Mesothelial cell of epicardium (in vitro differentiated cells): ENCODE measurements around the gene GLDC. TPM values are rescaled to one million over a fixed set of nuclear protein-coding genes. Genes with fewer than 3 reads are reported as not detected.

Experiments used
- DNase-seq, 2 experiments: peaks; one replicate each; pipeline ENCODE4 v3.0.0; 2021; ENCODE audit warnings: low spot score in 2 of 2; ENCODE audit not compliant: unreplicated experiment in 2 of 2
- H3K27ac Mint-ChIP-seq: 2 replicates; pipeline ENCODE4 v1.8.0; 2021; ENCODE audit warnings: mixed read lengths
- H3K27me3 Mint-ChIP-seq: 2 replicates; pipeline ENCODE4 v1.8.0; 2021; ENCODE audit warnings: low read depth, mixed read lengths
- H3K36me3 Mint-ChIP-seq: 2 replicates; pipeline ENCODE4 v1.8.0; 2021; ENCODE audit warnings: mixed read lengths
- H3K4me1 Mint-ChIP-seq: 2 replicates; pipeline ENCODE4 v1.8.0; 2021; ENCODE audit warnings: mixed read lengths
- H3K4me3 Mint-ChIP-seq: 2 replicates; pipeline ENCODE4 v1.8.0; 2021; ENCODE audit warnings: mild to moderate bottlenecking, moderate library complexity, mixed read lengths
- H3K9me3 Mint-ChIP-seq: 2 replicates; pipeline ENCODE4 v1.8.0; 2021; ENCODE audit warnings: mixed read lengths
- total RNA-seq: library from RNA; stranded (reverse); gene quantifications from 3 replicates; pipeline ENCODE4 v1.2.1, GENCODE V29; 2021
- TF ChIP-seq, protein P1 (sequence below): fragments of 200-600 bp; sonication (generic); IDR thresholded peaks from one replicate; pipeline ENCODE4 v1.5.0; 2021; ENCODE audit warnings: antibody characterized with exemption; ENCODE audit not compliant: unreplicated experiment

The GLDC gene
- total RNA-seq, 1 donor from 2014 or later = 2.0 TPM

DNA sequence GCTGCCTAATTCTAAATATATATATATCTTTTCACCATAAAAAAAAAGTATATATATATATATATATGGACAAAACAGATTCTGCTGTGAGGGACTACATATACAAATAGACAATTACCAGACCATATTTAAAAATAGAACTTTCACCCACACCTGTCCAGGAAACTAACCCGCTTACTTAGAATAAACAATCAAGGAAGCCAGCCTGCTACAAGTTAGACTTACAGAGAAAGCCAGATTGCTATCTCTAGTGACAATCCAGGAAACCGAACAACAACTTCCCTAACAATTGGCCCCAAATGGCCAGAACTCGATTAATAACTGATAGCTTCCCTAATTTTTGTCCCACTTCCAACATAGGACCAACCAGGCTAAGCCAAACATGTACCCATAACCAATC lies 5.9 kb downstream of the GLDC start:
- Mint-ChIP-seq H3K27me3 (peaks cover 30% of the 10 kb centered on the region), H3K9me3 (no peaks in the 10 kb centered on the region), H3K4me1 (peaks cover 6% of the 10 kb centered on the region), H3K36me3 (no peaks in the 10 kb centered on the region), H3K4me3 (no peak overlapping the region), H3K27ac (no peak overlapping the region)
- TF ChIP-seq, protein P1, sequence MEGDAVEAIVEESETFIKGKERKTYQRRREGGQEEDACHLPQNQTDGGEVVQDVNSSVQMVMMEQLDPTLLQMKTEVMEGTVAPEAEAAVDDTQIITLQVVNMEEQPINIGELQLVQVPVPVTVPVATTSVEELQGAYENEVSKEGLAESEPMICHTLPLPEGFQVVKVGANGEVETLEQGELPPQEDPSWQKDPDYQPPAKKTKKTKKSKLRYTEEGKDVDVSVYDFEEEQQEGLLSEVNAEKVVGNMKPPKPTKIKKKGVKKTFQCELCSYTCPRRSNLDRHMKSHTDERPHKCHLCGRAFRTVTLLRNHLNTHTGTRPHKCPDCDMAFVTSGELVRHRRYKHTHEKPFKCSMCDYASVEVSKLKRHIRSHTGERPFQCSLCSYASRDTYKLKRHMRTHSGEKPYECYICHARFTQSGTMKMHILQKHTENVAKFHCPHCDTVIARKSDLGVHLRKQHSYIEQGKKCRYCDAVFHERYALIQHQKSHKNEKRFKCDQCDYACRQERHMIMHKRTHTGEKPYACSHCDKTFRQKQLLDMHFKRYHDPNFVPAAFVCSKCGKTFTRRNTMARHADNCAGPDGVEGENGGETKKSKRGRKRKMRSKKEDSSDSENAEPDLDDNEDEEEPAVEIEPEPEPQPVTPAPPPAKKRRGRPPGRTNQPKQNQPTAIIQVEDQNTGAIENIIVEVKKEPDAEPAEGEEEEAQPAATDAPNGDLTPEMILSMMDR = no peak
- no peak for DNase-seq

DNA sequence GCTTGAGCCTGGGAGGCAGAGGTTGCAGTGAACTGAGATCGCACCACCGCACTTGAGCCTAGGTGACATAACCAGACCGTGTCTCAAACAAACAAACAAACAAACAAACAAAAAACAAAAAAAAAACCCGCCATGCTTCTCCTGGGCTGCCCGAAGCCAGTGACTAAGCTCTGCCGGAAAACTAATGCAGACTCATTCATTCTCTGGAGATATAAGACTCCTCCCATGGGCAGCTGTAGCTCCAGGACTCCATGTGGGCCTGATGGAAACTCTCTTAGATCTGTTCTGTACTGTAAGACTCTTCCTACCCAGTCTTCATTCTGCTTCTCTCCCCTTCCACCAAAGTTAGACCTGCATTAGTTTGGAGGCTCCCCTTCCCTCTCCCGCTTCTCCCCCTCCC lies 11.1 kb downstream of the GLDC start:
- Mint-ChIP-seq H3K36me3 (no peaks in the 10 kb centered on the region), H3K27me3 (no peaks in the 10 kb centered on the region), H3K4me3 (no peak overlapping the region), H3K9me3 (no peaks in the 10 kb centered on the region), H3K4me1 (no peaks in the 10 kb centered on the region), H3K27ac (no peak overlapping the region)
- TF ChIP-seq, protein P1 = no peak
- DNase-seq = no peak

DNA sequence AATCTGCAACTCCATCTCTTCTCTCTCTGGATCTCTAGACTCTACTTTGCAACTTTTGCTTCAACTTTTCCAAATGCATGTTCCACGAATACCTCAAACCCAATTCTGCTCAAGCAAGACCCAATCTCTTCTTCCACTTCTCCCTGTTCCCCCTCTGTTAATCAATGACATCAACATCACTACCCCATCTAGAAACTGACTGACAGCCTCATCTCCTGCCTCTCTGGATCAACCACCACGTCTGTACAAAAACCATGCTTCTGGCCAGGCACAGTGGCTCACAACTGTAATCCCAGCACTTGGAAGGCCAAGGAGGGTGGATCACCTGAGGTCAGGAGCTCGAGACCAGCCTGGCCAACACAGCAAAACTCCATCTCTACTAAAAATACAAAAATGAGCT lies 12.2 kb downstream of the GLDC start:
- TF ChIP-seq, protein P1 = no peak
- Mint-ChIP-seq H3K27ac (no peak overlapping the region), H3K4me3 (no peak overlapping the region), H3K4me1 (no peaks in the 10 kb centered on the region), H3K36me3 (no peaks in the 10 kb centered on the region), H3K27me3 (no peaks in the 10 kb centered on the region), H3K9me3 (no peaks in the 10 kb centered on the region)
- DNase-seq = no peak

DNA sequence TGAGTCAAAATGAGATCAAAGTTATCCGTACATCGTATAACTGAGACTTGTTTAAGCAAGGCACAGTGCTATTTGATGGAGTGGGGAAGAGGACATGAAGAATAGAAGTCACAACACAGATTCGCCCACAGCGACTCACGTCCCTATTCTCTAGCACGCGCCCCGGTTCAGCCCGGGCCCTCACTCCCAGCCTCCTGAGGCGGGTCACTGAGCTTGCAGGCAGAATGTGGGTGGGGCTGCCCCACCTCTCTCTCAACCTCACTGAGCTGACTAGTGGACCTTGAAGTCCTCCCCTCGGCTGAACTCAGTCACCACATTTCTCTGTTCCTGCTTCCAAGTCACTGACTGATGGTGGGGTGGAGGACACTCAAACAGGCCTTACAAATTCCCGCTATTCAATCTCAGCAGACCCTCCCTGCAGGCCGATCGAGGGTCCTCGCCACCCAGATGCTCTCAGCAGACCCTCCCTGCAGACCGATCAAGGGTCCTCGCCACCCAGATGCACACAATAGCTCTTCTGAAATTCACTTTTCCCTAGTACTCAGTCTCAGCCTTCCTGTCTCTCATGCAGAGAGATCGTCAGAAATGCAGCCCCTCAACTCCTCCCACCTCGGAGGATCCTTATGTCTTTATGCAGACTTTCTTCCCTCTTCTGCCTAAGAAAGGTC lies 12.9 kb downstream of the GLDC start:
- no peaks in the 10 kb centered on the region for H3K4me1 Mint-ChIP-seq
- TF ChIP-seq, protein P1 = no peak
- no peak overlapping the region for H3K4me3 Mint-ChIP-seq
- DNase-seq = no peak
- no peaks in the 10 kb centered on the region for H3K36me3 Mint-ChIP-seq
- no peak overlapping the region for H3K27ac Mint-ChIP-seq
- H3K27me3 Mint-ChIP-seq = no peaks in the 10 kb centered on the region
- no peaks in the 10 kb centered on the region for H3K9me3 Mint-ChIP-seq

DNA sequence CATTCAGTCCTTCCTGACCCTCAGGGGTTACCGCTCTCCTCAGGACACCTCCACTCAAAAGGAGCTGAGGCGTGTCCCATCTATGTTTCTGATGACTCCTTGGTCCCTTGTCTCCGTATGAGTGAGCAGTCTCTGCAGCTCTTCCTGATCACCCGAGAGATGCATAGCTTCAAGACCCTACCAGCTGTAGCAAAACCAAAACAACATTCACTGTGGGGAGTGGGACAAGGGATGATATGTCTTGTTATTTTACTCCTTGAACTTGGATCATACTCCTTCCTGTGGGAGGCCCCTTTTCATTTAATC lies 14.4 kb downstream of the GLDC start:
- no peaks in the 10 kb centered on the region for H3K27me3 Mint-ChIP-seq
- H3K4me3 Mint-ChIP-seq = no peak overlapping the region
- no peaks in the 10 kb centered on the region for H3K9me3 Mint-ChIP-seq
- H3K4me1 Mint-ChIP-seq = no peaks in the 10 kb centered on the region
- no peak overlapping the region for H3K27ac Mint-ChIP-seq
- TF ChIP-seq, protein P1 = no peak
- no peak for DNase-seq
- no peaks in the 10 kb centered on the region for H3K36me3 Mint-ChIP-seq
